Activated CD8-positive, alpha-beta memory T cell treated with anti-CD3 and anti-CD28 coated beads for 36 hours (primary cell): Measurements from ENCODE around the gene IER3IP1. TPM values are rescaled to one million over a fixed set of nuclear protein-coding genes. Genes with fewer than 3 reads are reported as not detected.
"Not testable (repeated sequence)": the region's sequence is repeated elsewhere in the genome, so short reads cannot be mapped to it uniquely, and the experiment has no call there.

Source experiments
- CTCF ChIA-PET: fragments of 350-600 bp; sonication (Branson Sonifier 250); formaldehyde crosslinking; loops from one replicate; lab custom pipeline; 2021; ENCODE audit warnings: antibody characterized with exemption; lab: Charles Lee
- POLR2A ChIA-PET: fragments of 350-600 bp; sonication (Branson Sonifier 250); formaldehyde crosslinking; loops from one replicate; lab custom pipeline; 2021; ENCODE audit warnings: antibody characterized with exemption; lab: Charles Lee
- total RNA-seq, 2 experiments: library from RNA; stranded (reverse); gene quantifications; one replicate each; pipeline ENCODE4 v1.2.3, GENCODE V29; 2021

IER3IP1 gene
- total RNA-seq, 2 experiments from 2014 or later: 14.7 to 15.6 TPM

GRCh38 chr18:47168509-47168908, 7.7 kb downstream of the IER3IP1 start:
- ChIA-PET POLR2A (interaction anchor here (0.7 kb wide), 1 partner anchor 145 kb away, joined by 4 read pairs; no protein-coding TSS in a partner anchor), CTCF (interaction anchor here (0.6 kb wide), 1 partner anchor 18 kb away, joined by 3 read pairs; the partner anchor contains the start of gene HDHD2)

- POLR2A ChIA-PET: no interaction called here
Measured at GRCh38 chr18:47166294-47166693, 9.9 kb downstream of the IER3IP1 start.

GRCh38 chr18:47163241-47163640, 12.9 kb downstream of the IER3IP1 start:
- ChIA-PET CTCF (no interaction called here), POLR2A (no interaction called here)

More at GRCh38 chr18:47166294-47166693, 9.9 kb downstream of the IER3IP1 start:
- CTCF ChIA-PET: no interaction called here

GRCh38 chr18:47160256-47160655, 15.9 kb downstream of the IER3IP1 start:
- POLR2A ChIA-PET: no interaction called here
- CTCF ChIA-PET: no interaction called here

GRCh38 chr18:47158404-47158803, 17.8 kb downstream of the IER3IP1 start:
- CTCF ChIA-PET: not testable (repeated sequence)

GRCh38 chr18:47151439-47151838, 24.7 kb downstream of the IER3IP1 start:
- ChIA-PET CTCF (interaction anchor here (1.5 to 1.6 kb wide), 2 partner anchors 17 to 54 kb away, joined by 3 to 6 read pairs; no protein-coding TSS in a partner anchor), POLR2A (no interaction called here)

More at GRCh38 chr18:47158404-47158803, 17.8 kb downstream of the IER3IP1 start:
- POLR2A ChIA-PET: not testable (repeated sequence)

- ChIA-PET CTCF (interaction anchor here (1.1 to 1.6 kb wide), 4 partner anchors 17 to 54 kb away, joined by 3 to 6 read pairs (median 3); no protein-coding TSS in a partner anchor), POLR2A (no interaction called here)
Measured at GRCh38 chr18:47150824-47151366, 25.3 kb downstream of the IER3IP1 start.

- CTCF ChIA-PET: interaction anchor here (1.0 to 1.6 kb wide), 6 partner anchors 18 to 55 kb away, joined by 3 to 6 read pairs (median 3); no protein-coding TSS in a partner anchor
- POLR2A ChIA-PET: no interaction called here
Measured at GRCh38 chr18:47150029-47150823, 25.9 kb downstream of the IER3IP1 start, which contains the start of gene HDHD2. Gene HDHD2, minus strand, starts transcription at chr18:47150500. Its CDS starts 14,061 bp downstream, at chr18:47136439.

GRCh38 chr18:47149457-47150028, 26.6 kb downstream of the IER3IP1 start:
- CTCF ChIA-PET: interaction anchor here (1.0 to 1.6 kb wide), 5 partner anchors 23 to 55 kb away, joined by 3 to 6 read pairs (median 3); no protein-coding TSS in a partner anchor
- POLR2A ChIA-PET: no interaction called here

GRCh38 chr18:47146206-47146605, 30.0 kb downstream of the IER3IP1 start:
- POLR2A ChIA-PET: no interaction called here
- CTCF ChIA-PET: interaction anchor here (0.7 kb wide), 1 partner anchor 56 kb away, joined by 4 read pairs; no protein-coding TSS in a partner anchor

- ChIA-PET POLR2A (no interaction called here), CTCF (no interaction called here)
Measured at GRCh38 chr18:47143899-47144485, 32.2 kb downstream of the IER3IP1 start.

- POLR2A ChIA-PET: no interaction called here
- CTCF ChIA-PET: no interaction called here
Measured at GRCh38 chr18:47143153-47143552, 33.0 kb downstream of the IER3IP1 start.

GRCh38 chr18:47141289-47141688, 34.9 kb downstream of the IER3IP1 start:
- POLR2A ChIA-PET: no interaction called here
- CTCF ChIA-PET: no interaction called here

GRCh38 chr18:47121146-47121545, 55.0 kb downstream of the IER3IP1 start:
- CTCF ChIA-PET: no interaction called here
- POLR2A ChIA-PET: no interaction called here

- ChIA-PET POLR2A (no interaction called here), CTCF (no interaction called here)
Measured at GRCh38 chr18:47120428-47120827, 55.7 kb downstream of the IER3IP1 start.

GRCh38 chr18:47118981-47119380, 57.2 kb downstream of the IER3IP1 start:
- ChIA-PET CTCF (no interaction called here), POLR2A (no interaction called here)

GRCh38 chr18:47115205-47115604, 61.0 kb downstream of the IER3IP1 start:
- ChIA-PET CTCF (no interaction called here), POLR2A (no interaction called here)

- POLR2A ChIA-PET: no interaction called here
- CTCF ChIA-PET: interaction anchor here (0.6 to 0.7 kb wide), 2 partner anchors 12 to 44 kb away, joined by 3 read pairs; no protein-coding TSS in a partner anchor
Measured at GRCh38 chr18:47113796-47114540, 62.2 kb downstream of the IER3IP1 start.
